OCI-LY1 (cell line): Measurements from ENCODE around the gene ZNF232.
"Not testable (repeated sequence)": the region's sequence is repeated elsewhere in the genome, so short reads cannot be mapped to it uniquely, and the experiment has no call there.

Source experiments
- H2AFZ ChIP-seq: fragments of 200-600 bp; sonication (generic), shearing (Covaris generic); 2 replicates; pipeline ENCODE4 v1.6.0; 2014; ENCODE audit warnings: antibody characterized with exemption, mild to moderate bottlenecking, low read length
- H3F3A ChIP-seq: fragments of 200-600 bp; sonication (generic), shearing (Covaris generic); 2 replicates; pipeline ENCODE4 v1.6.0; 2014; ENCODE audit warnings: mild to moderate bottlenecking, antibody characterized with exemption, low read length, moderate library complexity; ENCODE audit not compliant: insufficient read depth
- H3K27ac ChIP-seq: fragments of 200-600 bp; sonication (generic); 2 replicates; pipeline ENCODE4 v1.5.1; 2014; ENCODE audit warnings: low read length, mixed run types, mild to moderate bottlenecking, low read depth; ENCODE audit not compliant: poor library complexity, severe bottlenecking
- H3K27me3 ChIP-seq: fragments of 200-600 bp; sonication (generic); 2 replicates; pipeline ENCODE4 v1.6.0; 2014; ENCODE audit warnings: antibody characterized with exemption, mild to moderate bottlenecking, low read length, moderate library complexity; ENCODE audit not compliant: insufficient read depth
- H3K36me3 ChIP-seq: fragments of 200-600 bp; sonication (generic); 2 replicates; pipeline ENCODE4 v1.6.1; 2014; ENCODE audit warnings: mild to moderate bottlenecking, antibody characterized with exemption, low read length, moderate library complexity, mixed read lengths; ENCODE audit not compliant: insufficient read depth
- H3K4me1 ChIP-seq: fragments of 200-600 bp; sonication (generic); 2 replicates; pipeline ENCODE4 v1.5.1; 2014; ENCODE audit warnings: mild to moderate bottlenecking, low read length, moderate library complexity; ENCODE audit not compliant: insufficient read depth, severe bottlenecking
- H3K4me2 ChIP-seq: fragments of 200-600 bp; sonication (generic), shearing (Covaris generic); 2 replicates; pipeline ENCODE4 v1.6.1; 2014; ENCODE audit warnings: low read length
- H3K4me3 ChIP-seq: fragments of 200-600 bp; sonication (generic); 2 replicates; pipeline ENCODE4 v1.5.1; 2014; ENCODE audit warnings: low read length, low read depth, mild to moderate bottlenecking, mixed read lengths; ENCODE audit not compliant: poor library complexity, severe bottlenecking
- H3K79me2 ChIP-seq: fragments of 200-600 bp; shearing (Covaris generic); 2 replicates; pipeline ENCODE4 v1.6.1; 2016; ENCODE audit warnings: mixed run types, low read length, mixed read lengths; ENCODE audit not compliant: insufficient read depth
- H3K9ac ChIP-seq: fragments of 200-600 bp; sonication (generic), shearing (Covaris generic); 2 replicates; pipeline ENCODE4 v1.6.1; 2014; ENCODE audit warnings: mild to moderate bottlenecking, low read length, mixed read lengths
- H3K9me2 ChIP-seq: fragments of 200-600 bp; sonication (generic), shearing (Covaris generic); 2 replicates; pipeline ENCODE4 v1.6.1; 2014; ENCODE audit warnings: low read depth, mild to moderate bottlenecking, low read length, mixed read lengths
- H3K9me3 ChIP-seq: fragments of 200-600 bp; shearing (Covaris generic); 2 replicates; pipeline ENCODE4 v1.6.1; 2014; ENCODE audit warnings: low read length, mixed read lengths
- H4K20me1 ChIP-seq: fragments of 200-600 bp; sonication (generic), shearing (Covaris generic); 2 replicates; pipeline ENCODE4 v1.6.0; 2016; ENCODE audit warnings: mild to moderate bottlenecking, low read length; ENCODE audit not compliant: insufficient read depth
- EZH2 ChIP-seq: fragments of 200-600 bp; sonication (generic), shearing (Covaris generic); IDR thresholded peaks from 2 replicates; pipeline ENCODE4 v1.8.0; 2017; ENCODE audit warnings: borderline replicate concordance, mixed run types, mild to moderate bottlenecking, antibody characterized with exemption, low read length, moderate library complexity, mixed read lengths
- TF ChIP-seq, protein P1 (sequence below): fragments of 200-600 bp; sonication (generic), shearing (Covaris generic); IDR thresholded peaks from 2 replicates; pipeline ENCODE4 v1.5.1; 2017; ENCODE audit warnings: mild to moderate bottlenecking, antibody characterized with exemption, low read length, moderate library complexity, mixed read lengths

ZNF232 gene

DNA sequence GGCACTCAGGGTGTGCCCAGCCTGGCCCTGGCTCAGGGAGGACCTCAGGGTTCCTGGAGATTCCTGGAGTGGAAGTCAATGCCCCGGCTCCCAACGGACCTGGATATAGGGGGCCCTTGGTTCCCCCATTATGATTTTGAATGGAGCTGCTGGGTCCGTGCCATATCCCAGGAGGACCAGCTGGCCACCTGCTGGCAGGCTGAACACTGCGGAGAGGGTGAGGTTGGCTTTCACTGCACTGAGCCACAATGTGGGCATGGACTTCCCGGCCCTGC lies 27.7 kb upstream of the ZNF232 start:
- no peak overlapping the region for H2AFZ ChIP-seq
- no peak overlapping the region for H3K9ac ChIP-seq
- H3K4me1 ChIP-seq: no peaks in the 10 kb centered on the region
- H3K27ac ChIP-seq: no peak overlapping the region
- no peaks in the 10 kb centered on the region for H3K9me2 ChIP-seq
- no peaks in the 10 kb centered on the region for H3K79me2 ChIP-seq
- no peaks in the 10 kb centered on the region for H4K20me1 ChIP-seq
- no peaks in the 10 kb centered on the region for H3K36me3 ChIP-seq
- no peaks in the 10 kb centered on the region for H3F3A ChIP-seq
- H3K4me3 ChIP-seq: no peak overlapping the region
- 0 out of 2 replicates have a peak, but pooled peaks cover 3% of the 10 kb centered on the region for H3K27me3 ChIP-seq
- no peaks in the 10 kb centered on the region for H3K9me3 ChIP-seq
- no peak overlapping the region for H3K4me2 ChIP-seq
- no peak for TF ChIP-seq EZH2
- TF ChIP-seq, protein P1, sequence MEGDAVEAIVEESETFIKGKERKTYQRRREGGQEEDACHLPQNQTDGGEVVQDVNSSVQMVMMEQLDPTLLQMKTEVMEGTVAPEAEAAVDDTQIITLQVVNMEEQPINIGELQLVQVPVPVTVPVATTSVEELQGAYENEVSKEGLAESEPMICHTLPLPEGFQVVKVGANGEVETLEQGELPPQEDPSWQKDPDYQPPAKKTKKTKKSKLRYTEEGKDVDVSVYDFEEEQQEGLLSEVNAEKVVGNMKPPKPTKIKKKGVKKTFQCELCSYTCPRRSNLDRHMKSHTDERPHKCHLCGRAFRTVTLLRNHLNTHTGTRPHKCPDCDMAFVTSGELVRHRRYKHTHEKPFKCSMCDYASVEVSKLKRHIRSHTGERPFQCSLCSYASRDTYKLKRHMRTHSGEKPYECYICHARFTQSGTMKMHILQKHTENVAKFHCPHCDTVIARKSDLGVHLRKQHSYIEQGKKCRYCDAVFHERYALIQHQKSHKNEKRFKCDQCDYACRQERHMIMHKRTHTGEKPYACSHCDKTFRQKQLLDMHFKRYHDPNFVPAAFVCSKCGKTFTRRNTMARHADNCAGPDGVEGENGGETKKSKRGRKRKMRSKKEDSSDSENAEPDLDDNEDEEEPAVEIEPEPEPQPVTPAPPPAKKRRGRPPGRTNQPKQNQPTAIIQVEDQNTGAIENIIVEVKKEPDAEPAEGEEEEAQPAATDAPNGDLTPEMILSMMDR: no peak

GRCh38 chr17:5138616-5139457 lies 27.2 kb upstream of the ZNF232 start:
- TF ChIP-seq EZH2: no peak
- TF ChIP-seq, protein P1: no peak
- no peaks in the 10 kb centered on the region for H3F3A ChIP-seq
- H2AFZ ChIP-seq: no peak overlapping the region
- H3K9ac ChIP-seq: no peak overlapping the region
- H3K27me3 ChIP-seq: 0 out of 2 replicates have a peak, but pooled peaks cover 3% of the 10 kb centered on the region
- H3K4me2 ChIP-seq: no peak overlapping the region
- no peaks in the 10 kb centered on the region for H3K79me2 ChIP-seq
- H3K9me3 ChIP-seq: no peaks in the 10 kb centered on the region
- no peaks in the 10 kb centered on the region for H3K4me1 ChIP-seq
- H3K27ac ChIP-seq: no peak overlapping the region
- no peaks in the 10 kb centered on the region for H3K36me3 ChIP-seq
- no peaks in the 10 kb centered on the region for H4K20me1 ChIP-seq
- no peak overlapping the region for H3K4me3 ChIP-seq
- H3K9me2 ChIP-seq: no peaks in the 10 kb centered on the region

- H3K4me3 ChIP-seq, H3K4me2 ChIP-seq, H2AFZ ChIP-seq, H3K9me3 ChIP-seq, H3K79me2 ChIP-seq, H3K27me3 ChIP-seq, H3K27ac ChIP-seq, H3K4me1 ChIP-seq, H3K36me3 ChIP-seq, H3F3A ChIP-seq, H4K20me1 ChIP-seq, H3K9ac ChIP-seq, H3K9me2 ChIP-seq: not testable (repeated sequence)
Observed at GRCh38 chr17:5138198-5138544, 26.5 kb upstream of the ZNF232 start.

GRCh38 chr17:5137511-5138197 lies 26.0 kb upstream of the ZNF232 start:
- not testable (repeated sequence) for H3K4me3 ChIP-seq, H2AFZ ChIP-seq, H3K9me2 ChIP-seq, H3K9me3 ChIP-seq, H3K9ac ChIP-seq, H3K27ac ChIP-seq, H3K79me2 ChIP-seq, H3K36me3 ChIP-seq, H4K20me1 ChIP-seq, H3F3A ChIP-seq, H3K27me3 ChIP-seq, H3K4me2 ChIP-seq, H3K4me1 ChIP-seq

- not testable (repeated sequence) for H3K9me3 ChIP-seq, H3K4me1 ChIP-seq, H3K36me3 ChIP-seq, H3K9ac ChIP-seq, H3F3A ChIP-seq, H4K20me1 ChIP-seq, H3K9me2 ChIP-seq, H3K4me2 ChIP-seq, H3K27me3 ChIP-seq, H2AFZ ChIP-seq, H3K4me3 ChIP-seq, H3K27ac ChIP-seq, H3K79me2 ChIP-seq
Observed at GRCh38 chr17:5136580-5137412, 25.1 kb upstream of the ZNF232 start.
